Endometrial microvascular endothelial cells (primary cell): Measurements from ENCODE around the gene ARHGAP11B. TPM values are rescaled to one million over a fixed set of nuclear protein-coding genes. Genes with fewer than 3 reads are reported as not detected.

Experiments
- total RNA-seq: library from RNA; depleted of rRNA; stranded (reverse); fragments of >200 nt; gene quantifications from one replicate; pipeline ENCODE4 v1.2.3, GENCODE V29; 2015; ENCODE audit errors: inconsistent ontology term

Gene ARHGAP11B

Other genes with a start within 250 kb of the ARHGAP11B start
- 0.09 TPM for gene CHRFAM7A, start 232.6 kb upstream of the ARHGAP11B start, total RNA-seq
- gene GOLGA8R, start 211.9 kb upstream of the ARHGAP11B start, total RNA-seq: 0.09 TPM
- not detected for gene GOLGA8Q, start 74.1 kb upstream of the ARHGAP11B start, total RNA-seq
- gene GOLGA8H, start 22.1 kb upstream of the ARHGAP11B start, total RNA-seq: not detected